ENCODE measurements around the gene EMSY.
"Not testable (repeated sequence)": the region's sequence is repeated elsewhere in the genome, so short reads cannot be mapped to it uniquely, and the experiment has no call there.

The EMSY gene

GRCh38 chr11:76444384-76445120, at the start of gene EMSY:
TSS of gene EMSY (plus strand) at chr11:76445018. CDS start at chr11:76446939, 1,921 bp downstream.
- peak; percentile 99 for DNase-seq

GRCh38 chr11:76395296-76395695, 49.5 kb upstream of the EMSY start:
- no peak for DNase-seq

GRCh38 chr11:76397383-76397782, 47.4 kb upstream of the EMSY start:
- no peak for DNase-seq

GRCh38 chr11:76400967-76401366, 43.9 kb upstream of the EMSY start:
- no peak for DNase-seq

- DNase-seq = not testable (repeated sequence)
Measured at GRCh38 chr11:76401484-76401883, 43.3 kb upstream of the EMSY start.

GRCh38 chr11:76406359-76406758, 38.5 kb upstream of the EMSY start:
- DNase-seq = no peak

GRCh38 chr11:76408171-76408965, 36.5 kb upstream of the EMSY start:
- no peak for DNase-seq

GRCh38 chr11:76410851-76411357, 33.9 kb upstream of the EMSY start:
- no peak for DNase-seq

GRCh38 chr11:76415073-76415472, 29.7 kb upstream of the EMSY start:
- DNase-seq = no peak

- DNase-seq = no peak
Measured at GRCh38 chr11:76419896-76420295, 24.9 kb upstream of the EMSY start.

- no peak for DNase-seq
Measured at GRCh38 chr11:76424379-76424778, 20.4 kb upstream of the EMSY start.

- DNase-seq = no peak
Measured at GRCh38 chr11:76424891-76425290, 19.9 kb upstream of the EMSY start.

GRCh38 chr11:76426660-76427059, 18.2 kb upstream of the EMSY start:
- no peak for DNase-seq

- DNase-seq = no peak
Measured at GRCh38 chr11:76436020-76436419, 8.8 kb upstream of the EMSY start.

- DNase-seq = no peak
Measured at GRCh38 chr11:76443268-76443980, 1.4 kb upstream of the EMSY start.

- no peak for DNase-seq
Measured at GRCh38 chr11:76444065-76444383, 794 bp upstream of the EMSY start.

GRCh38 chr11:76445121-76446084, 585 bp downstream of the EMSY start:
- DNase-seq = peak; percentile 75 to 93

- DNase-seq = no peak
Measured at GRCh38 chr11:76448506-76448905, 3.7 kb downstream of the EMSY start.

GRCh38 chr11:76453248-76453647, 8.4 kb downstream of the EMSY start:
- no peak for DNase-seq

GRCh38 chr11:76455331-76455730, 10.5 kb downstream of the EMSY start:
- DNase-seq = no peak

- DNase-seq = no peak
Measured at GRCh38 chr11:76455931-76456330, 11.1 kb downstream of the EMSY start.

GRCh38 chr11:76456571-76456970, 11.8 kb downstream of the EMSY start:
- DNase-seq = no peak
